Fibroblast of upper back skin (primary cell): ENCODE data around the gene RASSF5.
"Not testable (repeated sequence)": the region's sequence is repeated elsewhere in the genome, so short reads cannot be mapped to it uniquely, and the experiment has no call there.

Source experiments
- DNase-seq: peaks from one replicate; pipeline ENCODE4 v3.0.0-alpha.2; 2013

The RASSF5 gene

DNA sequence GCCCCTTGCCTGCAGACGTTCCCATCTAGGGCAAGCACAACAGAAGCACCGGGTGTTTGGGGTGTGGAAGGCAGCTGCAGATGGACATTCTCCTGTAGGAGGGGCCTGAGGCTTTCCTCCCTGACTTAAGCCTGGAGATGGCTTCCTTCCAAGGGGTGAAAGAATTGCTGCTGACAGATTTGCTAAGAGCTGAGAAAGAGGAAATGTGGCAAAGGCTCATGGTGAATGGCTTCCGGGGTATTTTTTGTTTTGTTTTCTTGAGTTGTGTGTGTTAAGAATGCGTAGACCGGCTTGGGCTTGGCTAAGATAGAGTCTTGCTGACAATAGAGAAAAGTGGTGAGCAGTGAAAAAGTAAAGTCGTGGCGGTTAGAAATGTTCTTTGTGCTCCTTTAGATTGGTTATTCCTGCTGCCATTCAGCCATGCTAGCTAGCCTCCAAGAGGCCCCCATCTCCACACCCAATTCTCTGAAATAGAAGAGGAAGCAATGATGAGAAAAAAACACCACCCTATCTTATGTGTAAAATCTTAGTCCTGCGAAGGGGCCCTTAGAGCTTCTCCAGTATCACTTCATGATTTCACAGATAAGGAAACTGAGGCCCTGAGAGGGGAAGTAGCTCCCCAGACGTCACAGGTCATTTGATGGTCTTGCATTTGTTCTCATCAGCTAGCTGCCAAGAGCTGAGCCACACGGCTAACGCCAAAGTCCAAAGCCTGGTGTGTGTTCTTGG is 68.0 kb downstream of the RASSF5 start:
- DNase-seq: peak; percentile 85

DNA sequence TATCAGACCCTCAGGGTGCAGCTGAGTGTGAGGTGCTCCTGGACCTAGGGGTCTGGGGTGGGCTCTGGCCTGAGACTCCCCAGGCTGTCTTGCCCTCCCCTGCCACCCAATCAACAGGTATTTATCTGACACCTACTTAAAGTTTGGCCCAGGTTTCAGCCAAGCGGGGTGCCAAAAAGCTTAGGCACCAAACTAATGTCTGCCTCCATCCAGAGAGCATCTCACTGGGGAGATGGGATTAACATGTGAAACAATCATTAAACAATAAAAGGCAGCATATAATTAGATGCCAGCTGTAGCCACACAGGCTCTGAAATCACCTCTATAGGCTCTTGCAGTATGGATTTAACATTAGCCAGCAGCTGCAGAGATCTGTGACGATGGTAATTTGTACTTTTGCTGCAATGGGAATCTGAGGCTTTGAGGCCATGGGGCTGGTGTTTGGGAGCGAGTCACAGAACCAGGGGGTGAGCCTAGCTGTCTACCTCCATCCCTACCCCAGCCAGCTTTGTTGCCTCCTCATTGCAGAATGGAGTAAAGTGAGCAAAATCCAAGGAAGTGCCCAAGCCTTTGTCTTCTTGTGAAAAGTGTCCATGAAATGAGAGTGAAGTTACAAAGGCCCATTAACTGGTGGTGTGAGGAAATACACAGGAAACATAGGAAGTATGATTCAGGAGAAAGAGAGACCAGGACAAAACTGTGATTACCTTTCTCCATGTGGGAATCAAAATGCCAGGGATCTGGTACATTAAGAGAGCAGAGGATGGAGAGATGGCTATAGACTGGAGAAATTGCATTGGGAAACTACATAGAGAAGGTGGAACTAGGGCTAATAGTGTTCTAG is 68.8 kb downstream of the RASSF5 start:
- peak; percentile 17 for DNase-seq

DNA sequence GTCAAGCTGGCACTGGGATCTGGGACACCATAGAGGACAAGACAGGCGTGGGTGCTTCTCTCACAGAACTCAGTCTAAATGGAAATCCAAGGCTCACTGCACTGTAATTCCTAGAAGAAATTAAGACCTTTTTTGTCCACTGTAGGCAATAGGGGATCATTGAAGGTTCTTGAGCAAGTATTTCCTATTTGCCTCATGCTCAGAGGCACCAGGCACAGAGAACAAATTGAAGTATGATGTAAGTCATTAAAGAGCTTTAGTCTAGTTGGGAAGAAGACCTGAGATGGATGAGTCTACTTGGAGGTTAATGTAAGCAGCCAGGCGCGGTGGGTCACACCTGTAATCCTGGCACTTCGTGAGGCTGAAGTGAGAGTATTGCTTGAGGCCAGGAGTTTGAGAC is 70.3 kb downstream of the RASSF5 start:
- DNase-seq: no peak

DNA sequence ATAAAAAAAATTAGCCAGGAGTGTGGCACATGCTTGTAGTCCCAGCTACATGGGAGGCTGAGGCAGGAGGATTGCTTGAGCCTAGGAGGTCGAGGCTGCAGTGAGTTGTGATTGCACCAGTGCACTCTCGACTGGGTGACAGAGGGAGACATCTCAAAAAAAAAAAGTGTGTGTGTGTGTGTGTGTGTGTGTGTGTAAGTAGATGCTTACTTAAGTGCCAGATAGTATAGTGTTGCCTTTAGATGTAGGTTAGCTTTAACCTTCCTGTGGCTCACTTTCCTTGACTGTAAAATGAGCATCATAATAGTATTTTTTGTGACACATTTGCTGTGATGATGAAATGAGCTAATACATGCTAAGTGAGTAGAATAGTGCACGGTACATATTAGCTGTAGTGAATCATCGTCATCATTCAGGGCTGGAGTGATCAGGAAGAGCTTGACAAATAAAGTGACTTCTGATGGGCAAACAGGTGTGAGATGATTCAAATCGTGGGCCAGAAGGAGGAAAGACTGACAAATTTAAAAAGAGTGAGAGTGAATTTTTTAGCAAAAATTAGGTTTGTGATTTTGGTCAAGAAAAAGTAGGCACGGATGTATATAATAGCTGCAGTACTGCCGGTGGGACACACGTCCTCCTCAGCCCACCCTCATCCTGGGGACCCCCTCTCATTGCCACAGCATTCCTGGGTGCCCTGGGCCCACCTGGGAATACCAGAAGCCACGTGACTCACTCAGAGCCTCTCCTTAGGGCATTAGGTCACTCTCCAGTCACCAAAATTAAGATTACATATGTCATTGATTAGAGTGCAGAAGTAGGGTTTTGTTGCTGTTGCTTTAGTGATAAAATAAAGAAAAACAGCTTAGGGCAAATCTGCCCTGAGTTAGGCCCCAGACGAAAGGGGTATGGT is 71.0 kb downstream of the RASSF5 start:
- peak; percentile 25 for DNase-seq

DNA sequence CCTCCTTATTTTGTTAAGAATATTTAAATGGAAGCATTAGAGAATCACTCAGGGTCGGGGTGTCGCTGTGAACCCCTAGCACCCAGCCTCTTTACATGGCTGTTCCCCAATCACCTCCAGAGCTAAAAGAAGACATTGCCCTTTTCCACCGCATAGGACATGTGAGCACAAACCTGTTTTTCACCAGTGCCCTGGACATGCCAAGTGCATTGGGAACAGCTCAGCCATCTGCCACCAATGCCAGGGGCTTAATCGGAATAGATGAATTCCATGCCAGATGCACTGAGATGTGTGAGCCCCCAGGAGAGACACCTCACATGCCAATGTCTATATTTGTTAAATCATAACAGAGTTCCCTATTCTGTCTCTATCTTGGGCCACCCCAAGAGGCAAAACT is 71.6 kb downstream of the RASSF5 start:
- DNase-seq: no peak

DNA sequence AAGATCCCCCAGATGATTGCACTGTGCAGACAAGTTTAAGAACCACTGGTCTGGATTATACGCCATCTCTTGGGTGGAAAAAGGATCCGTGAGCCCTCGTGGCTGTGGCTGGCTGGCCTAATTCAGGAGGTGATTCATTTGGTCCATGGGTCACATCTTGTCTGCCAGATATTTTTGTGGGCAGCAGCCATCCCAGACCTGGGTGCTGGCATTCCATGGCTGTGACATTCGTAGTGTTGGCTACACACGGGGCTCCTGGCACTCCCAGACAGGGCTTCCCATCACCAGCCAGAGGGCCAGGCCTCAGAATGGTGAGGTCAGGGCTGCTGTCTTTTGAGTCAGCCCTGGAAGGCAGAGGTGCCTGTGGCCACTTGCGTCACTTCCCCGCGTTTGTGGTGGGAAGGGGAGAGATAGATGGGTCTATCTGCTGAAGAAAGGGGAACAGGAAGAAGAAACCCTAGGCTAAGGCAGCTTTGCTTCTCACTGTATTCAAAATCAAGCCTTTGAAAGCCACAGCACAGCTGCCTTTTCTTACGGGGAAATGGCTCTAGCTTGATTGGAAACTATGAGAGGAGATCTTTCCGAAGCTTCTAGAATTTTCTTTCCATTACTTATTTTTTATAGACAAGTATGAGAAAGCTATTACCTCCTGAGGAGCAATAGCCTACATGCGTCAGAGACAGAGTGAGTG is 72.6 kb downstream of the RASSF5 start:
- DNase-seq: peak; percentile 29

DNA sequence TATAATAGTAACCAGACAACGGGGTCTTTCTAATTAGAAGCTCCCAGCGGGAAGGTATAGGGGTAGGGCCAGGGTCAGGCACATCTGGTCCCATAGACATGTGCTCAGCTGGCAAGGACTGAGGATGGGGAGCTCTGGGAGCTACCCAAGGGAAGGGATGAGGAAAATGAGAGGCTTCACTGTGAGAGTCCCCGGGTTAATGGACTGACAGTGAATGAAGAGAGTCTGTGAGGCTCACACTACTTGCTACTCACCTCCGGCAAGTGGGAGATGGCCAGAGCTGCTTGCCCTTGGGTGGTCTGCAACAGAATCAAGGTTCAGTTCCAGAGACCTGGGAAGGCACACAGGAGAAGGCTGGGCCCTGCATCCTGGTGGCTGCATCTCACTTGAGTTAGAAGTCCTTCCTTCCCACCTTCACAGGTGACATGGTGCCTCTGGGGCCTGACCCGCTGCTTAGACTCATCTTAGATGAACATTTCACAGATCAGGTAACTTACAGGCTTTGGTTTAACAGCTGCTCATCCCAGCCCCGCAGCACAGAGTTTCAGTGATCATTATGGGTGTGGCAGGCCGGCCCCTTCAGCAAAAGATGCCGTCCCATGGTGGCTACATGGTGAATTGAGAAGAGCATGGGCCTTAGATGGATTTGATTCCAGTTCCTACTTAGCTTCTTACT is 73.2 kb downstream of the RASSF5 start:
- no peak for DNase-seq

DNA sequence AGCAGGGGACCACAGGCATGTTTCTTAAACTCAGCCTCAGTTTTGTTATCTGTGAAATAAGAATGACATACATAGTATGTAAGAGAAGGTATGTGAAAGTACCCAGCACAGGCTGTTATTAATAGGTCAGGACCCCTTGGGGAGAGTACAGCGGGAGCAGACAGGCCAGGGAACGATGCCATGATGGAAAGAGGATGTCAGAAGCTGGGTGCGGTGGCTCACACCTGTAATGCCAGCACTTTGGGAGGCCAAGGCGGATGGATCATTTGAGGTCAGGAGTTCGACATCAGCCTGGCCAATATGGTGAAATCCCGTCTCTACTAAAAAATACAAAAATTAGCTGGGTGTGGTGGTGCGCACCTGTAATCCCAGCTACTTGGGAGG is 73.8 kb downstream of the RASSF5 start:
- not testable (repeated sequence) for DNase-seq

DNA sequence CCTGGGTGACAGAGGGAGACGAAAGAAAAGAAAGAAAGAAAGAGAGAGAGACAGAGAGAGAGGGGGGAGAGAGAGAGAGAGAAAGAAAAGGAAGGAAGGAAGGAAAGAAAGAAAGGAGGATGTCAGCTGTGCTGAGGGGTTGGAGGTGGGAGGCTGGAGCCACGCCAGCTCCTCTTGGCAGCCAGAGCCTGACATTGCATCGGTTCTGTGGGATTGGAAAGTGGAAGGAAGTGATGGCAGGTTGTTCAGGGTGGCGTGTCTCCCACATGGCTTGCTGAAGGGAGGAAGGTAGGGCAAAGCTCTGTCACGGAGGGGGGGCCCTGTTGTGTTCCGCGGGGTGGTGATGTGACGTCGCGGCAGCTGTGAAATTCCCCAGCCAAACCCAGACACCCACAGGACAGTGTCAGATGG is 74.2 kb downstream of the RASSF5 start:
- no peak for DNase-seq

DNA sequence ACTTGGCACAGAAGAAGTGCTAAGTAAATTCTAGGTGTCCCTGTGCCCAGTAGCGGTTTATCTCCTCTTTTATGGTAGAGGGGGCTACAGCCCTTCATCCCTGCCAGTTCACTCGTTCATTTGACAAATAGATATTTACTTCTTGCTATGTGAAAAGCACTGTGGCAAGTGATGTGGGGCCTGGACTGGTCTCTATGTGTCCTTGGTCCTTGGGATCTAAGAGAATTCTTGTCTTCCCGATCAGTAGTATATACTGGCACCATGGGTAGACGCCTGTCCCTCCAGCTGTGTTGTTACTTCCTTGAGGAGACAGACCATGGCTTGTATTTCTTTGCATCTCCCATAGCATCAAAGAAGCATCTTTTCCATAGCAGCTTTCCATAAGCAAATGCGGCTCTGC is 75.2 kb downstream of the RASSF5 start:
- DNase-seq: no peak

DNA sequence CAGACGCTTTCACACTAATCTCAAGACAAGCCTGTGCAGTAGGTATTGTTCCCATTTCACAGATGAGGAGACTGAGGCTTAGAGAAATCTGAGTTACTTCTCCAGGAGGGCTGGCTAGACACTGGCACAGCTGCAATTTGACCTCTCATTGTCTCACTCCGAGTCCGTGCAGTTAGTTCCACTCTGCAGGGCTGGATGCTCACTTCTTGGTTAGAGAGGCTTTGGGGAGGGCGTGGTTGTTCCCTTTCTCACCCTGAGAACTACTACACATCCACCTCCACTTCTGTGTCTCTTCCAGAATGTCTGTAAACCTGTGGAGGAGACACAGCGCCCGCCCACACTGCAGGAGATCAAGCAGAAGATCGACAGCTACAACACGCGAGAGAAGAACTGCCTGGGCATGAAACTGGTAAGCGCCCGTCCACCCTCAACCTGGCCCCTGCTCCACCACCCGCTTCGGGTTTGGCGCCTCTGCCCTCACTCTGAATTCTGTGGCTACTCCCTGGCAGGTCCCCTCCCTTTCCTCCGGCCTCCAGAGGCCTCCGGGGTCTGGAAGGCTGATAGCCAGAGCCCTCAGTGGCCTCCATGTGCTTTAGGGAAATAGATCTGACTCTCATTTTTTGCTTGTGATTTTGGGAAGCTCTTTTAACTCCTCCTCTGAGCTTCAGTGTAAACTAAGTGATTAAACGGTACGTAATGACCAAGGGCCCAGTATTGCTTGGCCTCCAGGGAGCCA is 75.8 kb downstream of the RASSF5 start:
- DNase-seq: no peak

DNA sequence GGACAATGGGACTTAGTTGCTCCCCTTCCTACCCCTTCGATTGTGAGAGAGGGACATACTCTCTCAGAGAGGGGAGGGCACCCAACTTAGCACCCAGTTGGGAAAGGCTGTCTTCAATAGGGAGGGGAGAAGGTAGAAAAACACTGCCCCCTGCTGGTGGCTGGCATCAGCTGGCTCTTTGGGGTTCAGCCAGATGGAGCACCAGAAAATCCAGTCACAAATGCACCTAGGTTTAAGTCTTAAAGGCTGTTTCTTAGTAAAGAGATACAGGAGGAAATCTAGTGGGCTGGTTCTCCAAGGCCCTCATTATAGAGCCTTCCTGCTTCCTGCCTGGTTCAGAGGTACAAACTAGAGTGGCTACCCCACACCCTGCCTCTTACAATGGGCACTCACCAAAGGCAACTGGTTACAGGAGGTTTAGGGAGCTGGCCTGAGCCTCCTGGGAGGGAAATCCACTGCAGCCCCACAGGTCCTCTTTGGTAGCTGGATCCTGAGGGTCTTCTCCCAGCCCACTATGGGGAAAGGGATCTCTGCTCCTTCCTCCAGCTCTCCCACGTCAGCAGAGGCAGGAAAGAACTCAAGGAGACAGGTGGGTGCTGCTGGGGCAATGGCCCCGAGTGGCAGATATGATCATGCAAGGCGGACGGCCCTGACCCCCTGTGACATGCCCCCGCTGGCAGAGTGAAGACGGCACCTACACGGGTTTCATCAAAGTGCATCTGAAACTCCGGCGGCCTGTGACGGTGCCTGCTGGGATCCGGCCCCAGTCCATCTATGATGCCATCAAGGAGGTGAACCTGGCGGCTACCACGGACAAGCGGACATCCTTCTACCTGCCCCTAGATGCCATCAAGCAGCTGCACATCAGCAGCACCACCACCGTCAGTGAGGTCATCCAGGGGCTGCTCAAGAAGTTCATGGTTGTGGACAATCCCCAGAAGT is 76.6 kb downstream of the RASSF5 start:
- DNase-seq: peak; percentile 60

DNA sequence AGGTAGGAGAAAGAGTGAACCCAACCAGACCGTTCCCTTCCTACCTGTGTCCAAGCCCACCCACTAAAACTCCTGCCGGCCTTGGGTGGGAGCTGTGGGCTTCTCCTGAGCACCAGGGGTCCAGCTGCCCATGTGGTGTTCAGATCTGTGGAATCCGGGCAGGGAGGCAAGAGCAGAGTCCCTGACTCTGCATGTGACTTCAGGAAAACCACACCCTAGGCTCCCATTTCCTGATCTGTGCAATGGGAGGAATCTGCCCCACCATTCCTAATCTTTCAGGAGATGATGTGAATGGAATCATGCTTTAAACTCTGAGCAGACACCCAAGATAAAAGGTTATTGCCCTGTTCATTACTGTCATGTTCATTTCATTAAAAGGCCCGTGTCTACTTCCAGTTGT is 77.4 kb downstream of the RASSF5 start:
- DNase-seq: no peak

DNA sequence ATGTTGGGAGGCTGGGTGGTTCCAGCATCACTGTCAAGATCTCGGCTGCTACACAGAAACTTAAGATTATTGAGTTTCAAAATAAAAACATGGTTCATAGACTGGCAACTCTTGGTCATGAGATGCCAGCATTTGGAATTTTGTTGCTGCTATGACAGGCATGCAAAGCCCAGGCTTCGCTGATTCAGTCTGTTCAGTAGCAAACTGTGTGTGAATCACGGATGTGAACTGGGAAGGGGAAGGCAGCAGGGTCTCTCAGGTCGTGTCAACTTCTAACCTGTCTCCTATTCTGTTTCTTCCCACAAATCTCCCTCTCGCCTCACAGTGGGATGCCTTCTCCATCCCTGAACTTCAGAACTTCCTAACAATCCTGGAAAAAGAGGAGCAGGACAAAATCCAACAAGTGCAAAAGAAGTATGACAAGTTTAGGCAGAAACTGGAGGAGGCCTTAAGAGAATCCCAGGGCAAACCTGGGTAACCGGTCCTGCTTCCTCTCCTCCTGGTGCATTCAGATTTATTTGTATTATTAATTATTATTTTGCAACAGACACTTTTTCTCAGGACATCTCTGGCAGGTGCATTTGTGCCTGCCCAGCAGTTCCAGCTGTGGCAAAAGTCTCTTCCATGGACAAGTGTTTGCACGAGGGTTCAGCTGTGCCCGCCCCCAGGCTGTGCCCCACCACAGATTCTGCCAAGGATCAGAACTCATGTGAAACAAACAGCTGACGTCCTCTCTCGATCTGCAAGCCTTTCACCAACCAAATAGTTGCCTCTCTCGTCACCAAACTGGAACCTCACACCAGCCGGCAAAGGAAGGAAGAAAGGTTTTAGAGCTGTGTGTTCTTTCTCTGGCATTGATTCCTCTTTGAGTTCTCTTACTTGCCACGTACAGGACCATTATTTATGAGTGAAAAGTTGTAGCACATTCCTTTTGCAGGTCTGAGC is 79.4 kb downstream of the RASSF5 start:
- DNase-seq: no peak

DNA sequence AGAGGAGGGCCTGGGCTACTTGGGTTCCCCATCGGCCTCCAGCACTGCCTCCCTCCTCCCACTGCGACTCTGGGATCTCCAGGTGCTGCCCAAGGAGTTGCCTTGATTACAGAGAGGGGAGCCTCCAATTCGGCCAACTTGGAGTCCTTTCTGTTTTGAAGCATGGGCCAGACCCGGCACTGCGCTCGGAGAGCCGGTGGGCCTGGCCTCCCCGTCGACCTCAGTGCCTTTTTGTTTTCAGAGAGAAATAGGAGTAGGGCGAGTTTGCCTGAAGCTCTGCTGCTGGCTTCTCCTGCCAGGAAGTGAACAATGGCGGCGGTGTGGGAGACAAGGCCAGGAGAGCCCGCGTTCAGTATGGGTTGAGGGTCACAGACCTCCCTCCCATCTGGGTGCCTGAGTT is 80.6 kb downstream of the RASSF5 start:
- DNase-seq: no peak

DNA sequence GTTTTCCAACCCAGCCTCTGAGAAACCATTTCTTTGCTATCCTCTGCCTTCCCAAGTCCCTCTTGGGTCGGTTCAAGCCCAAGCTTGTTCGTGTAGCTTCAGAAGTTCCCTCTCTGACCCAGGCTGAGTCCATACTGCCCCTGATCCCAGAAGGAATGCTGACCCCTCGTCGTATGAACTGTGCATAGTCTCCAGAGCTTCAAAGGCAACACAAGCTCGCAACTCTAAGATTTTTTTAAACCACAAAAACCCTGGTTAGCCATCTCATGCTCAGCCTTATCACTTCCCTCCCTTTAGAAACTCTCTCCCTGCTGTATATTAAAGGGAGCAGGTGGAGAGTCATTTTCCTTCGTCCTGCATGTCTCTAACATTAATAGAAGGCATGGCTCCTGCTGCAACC is 81.2 kb downstream of the RASSF5 start:
- DNase-seq: no peak

DNA sequence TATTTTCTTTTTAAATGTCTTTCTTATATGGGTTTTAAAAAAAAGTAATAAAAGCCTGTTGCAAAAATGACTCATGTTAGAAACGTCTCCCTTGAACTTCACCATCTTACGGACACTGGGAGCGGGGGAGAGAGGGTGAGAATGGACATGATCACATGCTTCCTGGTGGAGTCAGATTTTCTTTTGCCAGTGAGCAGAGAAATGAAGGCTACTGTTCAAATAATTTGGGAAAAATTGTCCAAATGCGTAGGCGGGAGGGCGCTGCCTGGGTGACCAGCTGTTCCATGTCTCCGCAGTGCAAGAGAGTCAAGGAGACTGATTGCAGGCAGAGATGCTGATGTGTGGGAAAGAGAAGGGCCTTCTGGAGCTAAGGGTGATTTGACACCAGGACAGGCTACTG is 81.9 kb downstream of the RASSF5 start:
- DNase-seq: peak; percentile 83

DNA sequence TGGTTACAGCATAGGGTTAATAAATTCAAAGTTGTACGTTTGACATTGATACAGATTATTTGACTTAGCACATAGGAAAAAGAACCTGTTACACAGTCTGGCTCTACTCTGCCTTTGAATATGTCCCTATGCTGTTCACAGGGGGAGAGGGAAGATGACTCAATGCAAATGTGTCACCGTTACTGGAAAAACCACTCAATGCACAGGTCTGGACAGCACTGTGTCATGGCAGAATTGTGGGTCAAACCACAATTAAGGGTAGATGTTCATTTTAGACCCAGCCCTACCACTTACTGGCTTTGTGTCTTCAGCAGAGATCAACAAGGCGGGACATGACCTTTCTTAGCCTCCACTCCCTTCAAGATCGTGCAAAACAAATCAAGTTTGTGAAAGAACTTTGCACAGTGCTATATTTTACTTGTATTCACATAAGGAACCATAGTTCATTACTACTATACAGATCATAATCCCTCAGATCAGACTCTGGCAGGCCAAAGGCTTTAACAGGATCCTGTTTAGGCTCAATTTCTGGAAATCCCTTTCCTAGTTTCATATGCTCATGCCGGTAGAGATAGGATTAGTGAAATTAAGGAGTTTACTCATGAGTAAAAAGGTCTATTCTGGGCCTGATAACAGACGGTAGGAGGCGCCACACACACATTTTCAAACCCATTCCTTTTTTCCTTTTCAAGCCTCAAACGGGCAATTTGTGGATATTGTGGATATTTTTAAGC is 82.9 kb downstream of the RASSF5 start:
- DNase-seq: peak; percentile 56
